K562 treated with DMSO at 1 percent for 4 hours (cell line): Measurements from ENCODE around the gene PYCR2. TPM values are rescaled to one million over a fixed set of nuclear protein-coding genes. Genes with fewer than 3 reads are reported as not detected.

Source experiments
- total RNA-seq: library from RNA; unstranded; fragments of 300-600 nt; gene quantifications from 2 replicates; pipeline ENCODE4 v1.2.3, GENCODE V29; 2022; ENCODE audit not compliant: insufficient read depth

PYCR2 gene
- total RNA-seq: 197 and 201 TPM in 2 replicates

GRCh38 chr1:225923692-225924555 is at the start of gene PYCR2:
PYCR2 (minus strand) TSS chr1:225924250; CDS start chr1:225924110, 140 bp downstream.

GRCh38 chr1:225941187-225941941 is 17.3 kb upstream of the PYCR2 start, which contains the start of gene LEFTY2:
LEFTY2 (minus strand) TSS chr1:225941220; CDS start chr1:225941140, 80 bp downstream.

GRCh38 chr1:225888898-225889601 is 35.0 kb downstream of the PYCR2 start, which contains the start of gene LEFTY1:
LEFTY1 (minus strand) TSS chr1:225889146; CDS start chr1:225889066, 80 bp downstream.

GRCh38 chr1:225881959-225882693 is 41.9 kb downstream of the PYCR2 start, which contains the start of gene TMEM63A:
TMEM63A (minus strand) TSS chr1:225882380; CDS start chr1:225877580, 4,800 bp downstream.

Other genes starting within 250 kb of the PYCR2 start
- 255 and 285 TPM in 2 replicates for gene SRP9, start 146.4 kb downstream of the PYCR2 start, total RNA-seq
- gene EPHX1, start 114.1 kb downstream of the PYCR2 start, total RNA-seq: 32.0 and 32.8 TPM in 2 replicates
- 28.8 and 35.5 TPM in 2 replicates for gene TMEM63A, start 41.9 kb downstream of the PYCR2 start, total RNA-seq
- not detected in 2 replicates for gene LEFTY1, start 35.1 kb downstream of the PYCR2 start, total RNA-seq
- gene LEFTY2, start 17.0 kb upstream of the PYCR2 start, total RNA-seq: not detected in 2 replicates
- gene SDE2, start 75.1 kb upstream of the PYCR2 start, total RNA-seq: 14.4 and 14.5 TPM in 2 replicates
- 624 and 668 TPM in 2 replicates for gene H3-3A, start 138.5 kb upstream of the PYCR2 start, total RNA-seq